Measurements from ENCODE around the gene NTRK3.

The NTRK3 gene

GRCh38 chr15:88232771-88233201 lies 23.8 kb downstream of the NTRK3 start:
- no peak overlapping the region for H3K4me3 Mint-ChIP-seq
- H3K9me3 Mint-ChIP-seq, result no peaks in the 10 kb centered on the region
- intact Hi-C loops (cut with micrococcal nuclease), result no loop called here
- no peaks in the 10 kb centered on the region for H3K36me3 Mint-ChIP-seq (ENCODE audit: low read depth)
- H3K4me1 Mint-ChIP-seq (ENCODE audit: low read depth), result no peaks in the 10 kb centered on the region
- peaks cover 1% of the 10 kb centered on the region for H3K27me3 Mint-ChIP-seq
- H3K27ac Mint-ChIP-seq, result no peak overlapping the region

GRCh38 chr15:88231909-88232644 lies 24.5 kb downstream of the NTRK3 start:
- H3K4me1 Mint-ChIP-seq (ENCODE audit: low read depth), result no peaks in the 10 kb centered on the region
- intact Hi-C loops (cut with micrococcal nuclease), result no loop called here
- H3K9me3 Mint-ChIP-seq, result no peaks in the 10 kb centered on the region
- H3K27ac Mint-ChIP-seq, result no peak overlapping the region
- H3K27me3 Mint-ChIP-seq, result peaks cover 1% of the 10 kb centered on the region
- no peaks in the 10 kb centered on the region for H3K36me3 Mint-ChIP-seq (ENCODE audit: low read depth)
- no peak overlapping the region for H3K4me3 Mint-ChIP-seq

DNA sequence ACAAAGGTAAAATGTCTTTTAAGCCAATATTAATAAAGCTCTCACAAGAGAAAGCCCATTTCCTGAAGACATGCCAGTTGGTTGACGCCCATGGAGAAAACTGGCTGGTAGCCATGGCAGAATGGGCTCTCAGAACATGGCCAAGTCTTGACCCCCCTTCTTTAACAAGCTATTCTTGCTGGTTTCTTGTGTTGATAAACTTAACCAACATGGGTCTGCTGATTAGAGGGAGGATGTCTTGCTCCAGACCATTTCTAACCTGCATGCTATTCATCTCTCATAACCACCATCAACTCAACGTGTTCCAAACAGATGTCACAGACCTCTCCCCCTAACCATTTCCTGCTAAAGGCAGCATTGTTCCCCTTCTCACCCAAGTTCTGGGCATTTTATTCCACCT lies 25.7 kb downstream of the NTRK3 start:
- Mint-ChIP-seq H3K27ac (no peak overlapping the region), H3K27me3 (no peaks in the 10 kb centered on the region), H3K4me1 (ENCODE audit: low read depth) (no peaks in the 10 kb centered on the region), H3K9me3 (no peaks in the 10 kb centered on the region), H3K4me3 (no peak overlapping the region), H3K36me3 (ENCODE audit: low read depth) (no peaks in the 10 kb centered on the region)
- intact Hi-C loops (cut with micrococcal nuclease), result no loop called here

DNA sequence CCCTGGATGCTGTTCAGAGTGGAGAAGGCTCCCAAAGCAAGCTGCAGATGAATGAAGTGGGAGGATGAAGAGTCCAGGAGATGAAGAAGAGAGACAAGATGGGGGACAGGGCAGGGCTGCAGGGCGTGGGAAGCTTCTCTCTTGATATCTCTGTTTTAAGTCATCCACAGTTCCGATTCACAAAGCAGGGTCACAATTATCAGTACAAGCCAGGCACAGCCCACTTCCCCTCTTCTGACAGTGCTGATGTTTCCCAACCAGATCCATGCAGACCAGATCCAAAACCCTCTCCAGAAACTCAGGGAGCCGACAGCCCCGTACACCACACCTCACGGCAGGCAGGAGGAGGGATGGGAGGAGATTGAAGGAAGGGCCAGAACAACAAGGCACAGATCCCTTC lies 31.1 kb downstream of the NTRK3 start:
- Mint-ChIP-seq H3K36me3 (ENCODE audit: low read depth) (no peaks in the 10 kb centered on the region), H3K4me1 (ENCODE audit: low read depth) (no peaks in the 10 kb centered on the region), H3K4me3 (no peak overlapping the region), H3K9me3 (no peaks in the 10 kb centered on the region), H3K27ac (no peak overlapping the region), H3K27me3 (peaks cover 4% of the 10 kb centered on the region)
- intact Hi-C loops (cut with micrococcal nuclease), result no loop called here

GRCh38 chr15:88223084-88223483 lies 33.5 kb downstream of the NTRK3 start:
- Mint-ChIP-seq H3K36me3 (ENCODE audit: low read depth) (no peaks in the 10 kb centered on the region), H3K4me1 (ENCODE audit: low read depth) (no peaks in the 10 kb centered on the region), H3K9me3 (no peaks in the 10 kb centered on the region), H3K27me3 (peaks cover 4% of the 10 kb centered on the region), H3K4me3 (no peak overlapping the region), H3K27ac (no peak overlapping the region)
- intact Hi-C loops (cut with micrococcal nuclease), result no loop called here

DNA sequence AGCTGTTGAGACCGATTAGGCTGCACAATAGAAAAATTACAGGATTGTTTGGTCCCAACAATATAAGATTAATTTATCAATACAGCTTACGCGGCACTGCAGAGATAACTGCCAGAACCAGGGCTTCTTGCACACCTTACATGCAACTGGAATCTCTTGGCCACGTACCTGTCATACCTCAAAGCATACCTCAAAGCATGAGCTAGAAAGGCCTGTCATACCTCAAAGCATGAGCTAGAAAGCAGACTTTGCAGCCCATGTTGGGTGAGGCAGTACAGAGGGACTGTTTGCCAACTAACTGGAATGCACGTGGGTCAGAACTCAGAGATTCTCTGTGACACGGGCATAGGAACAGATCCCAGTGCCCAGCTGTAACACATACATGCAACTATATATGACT lies 34.7 kb downstream of the NTRK3 start:
- Mint-ChIP-seq H3K36me3 (ENCODE audit: low read depth) (no peaks in the 10 kb centered on the region), H3K27me3 (peaks cover 4% of the 10 kb centered on the region)
- intact Hi-C loops (cut with micrococcal nuclease), result no loop called here

GRCh38 chr15:88220443-88221335 lies 35.9 kb downstream of the NTRK3 start:
- intact Hi-C loops (cut with micrococcal nuclease), result no loop called here
- Mint-ChIP-seq H3K4me3 (no peak overlapping the region), H3K27me3 (peaks cover 3% of the 10 kb centered on the region), H3K36me3 (ENCODE audit: low read depth) (no peaks in the 10 kb centered on the region), H3K27ac (no peak overlapping the region), H3K9me3 (no peaks in the 10 kb centered on the region), H3K4me1 (ENCODE audit: low read depth) (no peaks in the 10 kb centered on the region)

More for the DNA sequence above, 34.7 kb downstream of the NTRK3 start:
- Mint-ChIP-seq H3K4me3 (no peak overlapping the region), H3K9me3 (no peaks in the 10 kb centered on the region), H3K4me1 (ENCODE audit: low read depth) (no peaks in the 10 kb centered on the region), H3K27ac (no peak overlapping the region)

DNA sequence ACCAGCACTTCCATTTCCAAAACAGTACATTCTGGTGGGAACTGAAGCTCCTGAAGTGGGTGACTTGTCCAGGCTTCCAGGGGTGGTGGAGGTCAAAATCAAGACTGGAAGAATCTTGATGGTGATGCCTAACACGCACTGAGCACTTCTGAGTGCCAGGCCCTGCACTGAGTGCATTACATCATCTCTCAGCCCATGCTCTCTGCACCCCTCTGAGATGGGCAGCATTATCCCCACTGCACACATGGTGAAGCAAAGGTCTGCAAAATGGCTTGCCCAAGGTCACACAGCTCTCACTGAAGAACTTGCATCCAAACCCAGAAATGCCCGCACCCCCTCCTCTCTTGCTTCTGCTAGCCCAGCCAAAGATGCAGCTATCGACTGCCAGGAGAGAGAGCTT lies 36.9 kb downstream of the NTRK3 start:
- H3K9me3 Mint-ChIP-seq, result no peaks in the 10 kb centered on the region
- no peak overlapping the region for H3K4me3 Mint-ChIP-seq
- intact Hi-C loops (cut with micrococcal nuclease), result no loop called here
- H3K36me3 Mint-ChIP-seq (ENCODE audit: low read depth), result no peaks in the 10 kb centered on the region
- no peak overlapping the region for H3K27ac Mint-ChIP-seq
- H3K27me3 Mint-ChIP-seq, result no peaks in the 10 kb centered on the region
- H3K4me1 Mint-ChIP-seq (ENCODE audit: low read depth), result no peaks in the 10 kb centered on the region

DNA sequence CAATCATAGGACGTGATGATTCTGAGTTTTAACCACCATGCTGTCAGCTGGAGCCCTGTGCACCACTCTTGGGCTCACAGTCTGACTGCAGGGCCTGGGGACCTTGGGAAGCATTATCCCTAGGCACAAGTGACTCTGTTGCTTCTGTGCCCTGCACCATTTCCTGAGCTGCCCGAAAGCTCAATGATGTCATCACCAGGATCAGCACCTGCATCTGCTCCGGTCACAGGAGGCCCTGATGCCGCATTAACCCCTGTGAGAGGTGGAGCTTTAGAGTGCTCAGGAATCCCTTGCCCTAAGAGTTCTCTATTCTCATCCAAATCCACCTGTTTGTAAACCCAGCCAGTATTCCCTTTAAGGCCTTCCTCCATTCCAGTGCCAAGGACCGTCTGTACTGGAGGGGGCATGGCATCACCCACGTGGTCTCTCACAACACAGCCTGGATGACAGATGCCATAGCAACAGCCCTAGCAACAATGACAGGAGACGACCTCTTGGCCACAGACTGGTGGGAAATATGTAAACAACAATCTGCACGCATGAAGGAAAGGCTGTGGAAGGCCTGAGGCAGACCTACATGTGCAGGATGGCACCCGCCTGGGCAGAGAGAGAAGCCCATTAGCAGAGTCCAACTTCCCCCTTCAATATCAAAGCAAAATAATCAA lies 37.9 kb downstream of the NTRK3 start:
- H3K9me3 Mint-ChIP-seq, result no peaks in the 10 kb centered on the region
- no peak overlapping the region for H3K27ac Mint-ChIP-seq
- no peak overlapping the region for H3K4me3 Mint-ChIP-seq
- H3K4me1 Mint-ChIP-seq (ENCODE audit: low read depth), result no peaks in the 10 kb centered on the region
- no peaks in the 10 kb centered on the region for H3K36me3 Mint-ChIP-seq (ENCODE audit: low read depth)
- intact Hi-C loops (cut with micrococcal nuclease), result no loop called here
- no peaks in the 10 kb centered on the region for H3K27me3 Mint-ChIP-seq

DNA sequence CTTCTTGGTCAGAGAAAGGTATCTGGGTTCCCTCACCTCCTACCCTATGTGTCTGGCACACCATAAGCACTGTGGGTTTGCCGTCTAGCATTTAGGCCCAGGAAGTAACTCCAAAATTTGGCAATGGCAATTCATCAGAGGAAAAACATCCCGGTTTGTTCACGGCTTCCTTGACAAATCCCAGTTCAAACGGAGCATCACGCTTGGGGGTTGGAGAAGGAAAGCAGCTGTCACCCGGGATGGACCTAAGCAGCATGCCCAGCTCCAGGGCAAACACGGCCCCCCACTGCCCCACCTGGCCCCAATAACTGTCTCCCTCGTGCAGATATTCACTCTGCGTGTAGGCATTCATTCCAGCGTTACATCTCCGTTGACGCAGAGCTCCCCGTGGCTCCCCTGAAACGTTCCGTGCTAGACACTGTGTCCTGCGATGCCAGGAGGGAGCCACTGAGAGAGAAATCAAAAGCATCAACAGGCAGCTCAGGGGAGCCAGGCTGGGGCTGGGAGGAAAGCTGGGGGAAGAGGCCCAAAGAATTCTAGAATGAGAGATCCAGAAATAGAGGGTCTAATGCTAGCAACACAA lies 41.4 kb downstream of the NTRK3 start:
- no peaks in the 10 kb centered on the region for H3K9me3 Mint-ChIP-seq
- H3K27ac Mint-ChIP-seq, result no peak overlapping the region
- H3K4me1 Mint-ChIP-seq (ENCODE audit: low read depth), result no peaks in the 10 kb centered on the region
- H3K4me3 Mint-ChIP-seq, result no peak overlapping the region
- intact Hi-C loops (cut with micrococcal nuclease), result no loop called here
- H3K36me3 Mint-ChIP-seq (ENCODE audit: low read depth), result no peaks in the 10 kb centered on the region
- H3K27me3 Mint-ChIP-seq, result no peaks in the 10 kb centered on the region

DNA sequence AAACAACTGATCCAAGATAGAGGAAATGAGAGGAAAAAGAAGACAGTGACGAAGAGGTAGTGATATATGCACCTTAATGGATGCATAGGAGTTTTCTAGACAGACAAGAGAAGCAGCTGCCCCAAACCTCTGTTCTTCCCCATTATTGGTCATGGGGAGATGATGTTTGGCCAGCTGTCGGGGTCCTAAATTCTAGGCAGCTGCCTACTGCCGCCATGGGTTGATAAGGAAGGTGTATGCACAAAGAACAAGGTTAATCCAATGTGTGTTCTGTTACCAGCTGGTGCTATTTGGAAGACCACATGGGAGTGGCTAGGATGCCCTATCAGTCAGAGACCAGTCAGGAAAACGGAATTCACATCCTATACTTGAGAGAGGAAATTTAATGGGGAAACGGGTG lies 47.4 kb downstream of the NTRK3 start:
- H3K27me3 Mint-ChIP-seq, result peaks cover 5% of the 10 kb centered on the region
- no peaks in the 10 kb centered on the region for H3K4me1 Mint-ChIP-seq (ENCODE audit: low read depth)
- intact Hi-C loops (cut with micrococcal nuclease), result no loop called here
- H3K27ac Mint-ChIP-seq, result no peak overlapping the region
- no peaks in the 10 kb centered on the region for H3K9me3 Mint-ChIP-seq
- no peaks in the 10 kb centered on the region for H3K36me3 Mint-ChIP-seq (ENCODE audit: low read depth)
- no peak overlapping the region for H3K4me3 Mint-ChIP-seq

- Mint-ChIP-seq H3K27ac (no peak overlapping the region), H3K27me3 (peaks cover 5% of the 10 kb centered on the region), H3K36me3 (ENCODE audit: low read depth) (no peaks in the 10 kb centered on the region), H3K4me3 (no peak overlapping the region), H3K4me1 (ENCODE audit: low read depth) (no peaks in the 10 kb centered on the region), H3K9me3 (no peaks in the 10 kb centered on the region)
- intact Hi-C loops (cut with micrococcal nuclease), result no loop called here
Measured at GRCh38 chr15:88208396-88208795, 48.1 kb downstream of the NTRK3 start.

- peaks cover 5% of the 10 kb centered on the region for H3K27me3 Mint-ChIP-seq
- H3K4me3 Mint-ChIP-seq, result no peak overlapping the region
- H3K36me3 Mint-ChIP-seq (ENCODE audit: low read depth), result no peaks in the 10 kb centered on the region
- H3K9me3 Mint-ChIP-seq, result no peaks in the 10 kb centered on the region
- H3K4me1 Mint-ChIP-seq (ENCODE audit: low read depth), result no peaks in the 10 kb centered on the region
- no peak overlapping the region for H3K27ac Mint-ChIP-seq
- intact Hi-C loops (cut with micrococcal nuclease), result no loop called here
Measured at GRCh38 chr15:88207565-88207964, 49.0 kb downstream of the NTRK3 start.

DNA sequence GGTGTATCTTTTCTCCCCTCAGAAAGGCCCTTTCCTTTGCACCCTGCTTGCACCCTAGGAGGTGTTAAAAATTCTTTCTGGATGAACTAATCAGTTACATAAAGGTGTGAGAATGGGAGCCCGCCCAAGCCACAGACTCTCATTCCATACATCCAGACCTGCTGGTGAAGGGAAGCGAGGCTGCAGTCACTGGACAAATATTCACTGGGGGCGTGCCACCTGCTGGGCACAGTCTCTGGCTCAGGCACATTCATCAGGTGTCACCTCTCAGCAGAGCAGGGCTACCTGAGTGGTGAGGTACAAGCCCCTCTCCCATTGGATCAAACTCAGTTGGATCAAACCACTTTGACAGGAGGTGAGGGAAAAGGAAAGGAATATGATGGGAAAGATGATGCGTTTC lies 52.0 kb downstream of the NTRK3 start:
- H3K27me3 Mint-ChIP-seq, result peaks cover 4% of the 10 kb centered on the region
- no peak overlapping the region for H3K4me3 Mint-ChIP-seq
- H3K4me1 Mint-ChIP-seq (ENCODE audit: low read depth), result no peaks in the 10 kb centered on the region
- no peak overlapping the region for H3K27ac Mint-ChIP-seq
- intact Hi-C loops (cut with micrococcal nuclease), result no loop called here
- peaks cover 9% of the 10 kb centered on the region for H3K9me3 Mint-ChIP-seq
- no peaks in the 10 kb centered on the region for H3K36me3 Mint-ChIP-seq (ENCODE audit: low read depth)
